B cell (primary cell): ENCODE data around the gene PARN. TPM values are rescaled to one million over a fixed set of nuclear protein-coding genes. Genes with fewer than 3 reads are reported as not detected.

Experiments used
- ATAC-seq: fragments of 200-7000 bp; cut with Tn5 transposase; one replicate; pipeline ENCODE4 v1.10.0; 2021; ENCODE audit warnings: low read depth, mild to moderate bottlenecking, moderate number of reproducible peaks, moderate library complexity
- CTCF ChIA-PET: fragments of 350-600 bp; sonication (Branson Sonifier 250); formaldehyde crosslinking; loops from one replicate; lab custom pipeline; 2021; ENCODE audit warnings: antibody characterized with exemption, inconsistent platforms; lab: Charles Lee
- POLR2A ChIA-PET: fragments of 350-600 bp; sonication (Branson Sonifier 250); formaldehyde crosslinking; loops from one replicate; lab custom pipeline; 2021; ENCODE audit warnings: antibody characterized with exemption; lab: Charles Lee
- DNase-seq: peaks from one replicate; pipeline ENCODE4 v3.0.0; 2013
- H2AFZ ChIP-seq: 2 replicates; pipeline ENCODE4 v1.6.1; 2012; ENCODE audit warnings: mild to moderate bottlenecking, low read depth, low read length; ENCODE audit not compliant: insufficient read depth, poor library complexity, severe bottlenecking
- H3K27ac ChIP-seq, 2 donors: 1 replicate in 1 of 2; 2 replicates in 1 of 2; pipeline ENCODE4 v1.5.1; 2012 to 2013; ENCODE audit warnings: low read length in 2 of 2, mild to moderate bottlenecking in 2 of 2, moderate library complexity in 1 of 2
- H3K27me3 ChIP-seq, 4 experiments: fragments of 200-600 bp in 1 of 4; sonication (generic) in 1 of 4; replicated peaks in 1 of 4; 1 replicate in 2 of 4; 2 replicates in 2 of 4; pipeline versions ENCODE4 v1.6.1 to v1.7.0; 2013 to 2016; ENCODE audit warnings: low read length in 3 of 4, mild to moderate bottlenecking in 2 of 4, mixed read lengths in 1 of 4, moderate library complexity in 1 of 4; ENCODE audit not compliant: insufficient read depth in 4 of 4, control insufficient read depth in 3 of 4; ENCODE audit errors: control extremely low read depth in 1 of 4
- H3K36me3 ChIP-seq, 2 experiments: replicated peaks in 1 of 2; 1 replicate in 1 of 2; 2 replicates in 1 of 2; pipeline versions ENCODE4 v1.6.1 to v1.7.1; 2013; ENCODE audit warnings: low read length in 1 of 2; ENCODE audit not compliant: insufficient read depth in 2 of 2, control insufficient read depth in 1 of 2; ENCODE audit errors: control extremely low read depth in 1 of 2, extremely low read depth in 1 of 2
- H3K4me1 ChIP-seq, 2 donors: fragments of 200-600 bp in 1 of 2; sonication (generic) in 1 of 2; 1 replicate in 1 of 2; 2 replicates in 1 of 2; pipeline versions ENCODE4 v1.5.1 to v1.6.1; 2013 to 2017; ENCODE audit warnings: low read length in 2 of 2; ENCODE audit not compliant: control insufficient read depth in 2 of 2, insufficient read depth in 2 of 2
- H3K4me2 ChIP-seq: replicated peaks from 2 replicates; pipeline ENCODE3; 2012; ENCODE audit warnings: mild to moderate bottlenecking, low read depth, low read length; ENCODE audit not compliant: poor library complexity, severe bottlenecking
- H3K4me3 ChIP-seq, 5 experiments: fragments of 200-600 bp in 1 of 5; sonication (generic) in 1 of 5; 1 replicate in 3 of 5; 2 replicates in 2 of 5; pipeline versions ENCODE4 v1.5.1 to v1.7.0; 2011 to 2016; ENCODE audit warnings: low read length in 4 of 5, mild to moderate bottlenecking in 4 of 5, low read depth in 2 of 5, control low read depth in 1 of 5, moderate library complexity in 1 of 5; ENCODE audit not compliant: insufficient read depth in 1 of 5; ENCODE audit errors: control extremely low read depth in 1 of 5, extremely low read depth in 1 of 5
- H3K79me2 ChIP-seq: fragments of 200-600 bp; sonication (generic); one replicate; pipeline ENCODE4 v1.6.0; 2016; ENCODE audit warnings: low read length; ENCODE audit not compliant: control insufficient read depth, insufficient read depth
- H3K9ac ChIP-seq: fragments of 200-600 bp; sonication (generic); 2 replicates; pipeline ENCODE4 v1.6.1; 2017; ENCODE audit warnings: mild to moderate bottlenecking, low read length, moderate library complexity
- H3K9me3 ChIP-seq, 3 donors: one replicate each; pipeline versions ENCODE4 v1.6.1 to v1.7.1; 2013; ENCODE audit warnings: low read length in 2 of 3; ENCODE audit not compliant: control insufficient read depth in 2 of 3, insufficient read depth in 1 of 3; ENCODE audit errors: control extremely low read depth in 1 of 3
- H4K20me1 ChIP-seq: 2 replicates; pipeline ENCODE4 v1.6.0; 2012; ENCODE audit warnings: mild to moderate bottlenecking, low read length; ENCODE audit not compliant: insufficient read depth, control insufficient read depth, poor library complexity, severe bottlenecking
- H3K27ac Mint-ChIP-seq: one replicate; pipeline ENCODE4 v1.8.0; 2021; ENCODE audit warnings: mixed read lengths
- H3K27me3 Mint-ChIP-seq: one replicate; pipeline ENCODE4 v1.8.0; 2021; ENCODE audit warnings: mixed read lengths
- H3K4me1 Mint-ChIP-seq: one replicate; pipeline ENCODE4 v1.8.0; 2021; ENCODE audit warnings: mixed read lengths
- H3K4me3 Mint-ChIP-seq: one replicate; pipeline ENCODE4 v1.8.0; 2021; ENCODE audit warnings: mixed read lengths
- H3K9me3 Mint-ChIP-seq: one replicate; pipeline ENCODE4 v1.8.0; 2022; ENCODE audit warnings: mixed read lengths; ENCODE audit not compliant: insufficient read depth
- EZH2 ChIP-seq: IDR thresholded peaks from 2 replicates; pipeline ENCODE4 v1.6.1; 2012; ENCODE audit warnings: borderline replicate concordance, low read depth, mild to moderate bottlenecking, moderate library complexity, low read length; ENCODE audit not compliant: insufficient read depth, poor library complexity, severe bottlenecking
- WGBS: methylation state at CpG from one replicate; pipeline ENCODE4 v1.1.5; 2013; ENCODE audit warnings: missing lambda C conversion rate; ENCODE audit not compliant: insufficient coverage; 5-methylcytosine and 5-hydroxymethylcytosine counted together
- intact Hi-C: fragments of 100-400 bp; cut with micrococcal nuclease; formaldehyde crosslinking; loops from one replicate; pipeline ENCODE4 v1.10.0; 2022
- polyA plus RNA-seq: library from polyadenylated mRNA; depleted of rRNA; stranded (reverse); fragments of >200 nt; gene quantifications from 2 replicates; pipeline ENCODE4 v1.2.3, GENCODE V29; 2012
- total RNA-seq, 2 donors: library from RNA; stranded (reverse); fragments of 120-200 nt in 1 of 2; gene quantifications; 1 replicate in 1 of 2; 2 replicates in 1 of 2; pipeline versions ENCODE4 v1.2.3 to v1.2.4, GENCODE V29; 2013 to 2022
- TF ChIP-seq, protein P1 (sequence below): fragments of 200-600 bp; IDR thresholded peaks from one replicate; pipeline ENCODE4 v1.8.0; 2022; ENCODE audit warnings: antibody characterized with exemption, mild to moderate bottlenecking

Gene PARN
- total and polyA plus RNA-seq, 2 donors (not counting 1 experiment from before 2014, with no cell fraction given): 25.3 to 62.2 TPM

DNA sequence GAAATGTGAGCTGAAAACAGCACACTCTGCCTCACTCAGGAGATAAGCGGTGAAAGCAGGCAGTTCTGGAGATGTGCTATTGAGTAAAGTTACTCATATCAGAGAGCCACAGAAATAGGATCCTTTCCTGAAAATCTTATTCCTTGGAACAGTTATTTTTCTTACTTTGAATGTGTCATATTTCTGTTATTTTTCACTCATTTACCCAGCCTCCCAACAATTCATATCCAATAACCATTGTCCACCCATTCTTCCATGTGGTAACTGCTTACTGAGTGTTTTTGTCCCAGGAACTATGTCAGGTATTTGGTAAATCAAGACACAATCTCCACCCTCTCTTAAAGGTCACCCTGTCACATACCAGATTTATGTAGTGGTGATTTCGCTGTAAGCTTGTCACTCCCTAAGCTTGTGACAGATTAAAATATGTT lies 144.9 kb downstream of the PARN start:
- Histone ChIP-seq H3K27me3 (no peaks in the 10 kb centered on the region), H3K79me2 (no peaks in the 10 kb centered on the region), H3K4me2 (no peak overlapping the region), H3K9me3 (no peaks in the 10 kb centered on the region), H3K9ac (no peak overlapping the region), H3K27ac (no peak overlapping the region), H3K4me3 (no peak overlapping the region), H3K36me3 (peaks cover 15 to 28% of the 10 kb centered on the region in 2 experiments), H2AFZ (no peak overlapping the region), H3K4me1 (no peaks in the 10 kb centered on the region), H4K20me1 (no peaks in the 10 kb centered on the region)
- no peak for DNase-seq
- intact Hi-C loops: no loop called here
- no CpG with 5 or more reads among the region's 2 CpGs for WGBS
- no peak for ATAC-seq
- Mint-ChIP-seq H3K9me3 (no peaks in the 10 kb centered on the region), H3K27me3 (no peaks in the 10 kb centered on the region), H3K4me1 (peaks cover 4% of the 10 kb centered on the region), H3K4me3 (no peak overlapping the region), H3K27ac (no peak overlapping the region)
- ChIA-PET CTCF (no interaction called here), POLR2A (no interaction called here)
- TF ChIP-seq, protein P1, sequence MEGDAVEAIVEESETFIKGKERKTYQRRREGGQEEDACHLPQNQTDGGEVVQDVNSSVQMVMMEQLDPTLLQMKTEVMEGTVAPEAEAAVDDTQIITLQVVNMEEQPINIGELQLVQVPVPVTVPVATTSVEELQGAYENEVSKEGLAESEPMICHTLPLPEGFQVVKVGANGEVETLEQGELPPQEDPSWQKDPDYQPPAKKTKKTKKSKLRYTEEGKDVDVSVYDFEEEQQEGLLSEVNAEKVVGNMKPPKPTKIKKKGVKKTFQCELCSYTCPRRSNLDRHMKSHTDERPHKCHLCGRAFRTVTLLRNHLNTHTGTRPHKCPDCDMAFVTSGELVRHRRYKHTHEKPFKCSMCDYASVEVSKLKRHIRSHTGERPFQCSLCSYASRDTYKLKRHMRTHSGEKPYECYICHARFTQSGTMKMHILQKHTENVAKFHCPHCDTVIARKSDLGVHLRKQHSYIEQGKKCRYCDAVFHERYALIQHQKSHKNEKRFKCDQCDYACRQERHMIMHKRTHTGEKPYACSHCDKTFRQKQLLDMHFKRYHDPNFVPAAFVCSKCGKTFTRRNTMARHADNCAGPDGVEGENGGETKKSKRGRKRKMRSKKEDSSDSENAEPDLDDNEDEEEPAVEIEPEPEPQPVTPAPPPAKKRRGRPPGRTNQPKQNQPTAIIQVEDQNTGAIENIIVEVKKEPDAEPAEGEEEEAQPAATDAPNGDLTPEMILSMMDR: no peak
- TF ChIP-seq EZH2: no peak

DNA sequence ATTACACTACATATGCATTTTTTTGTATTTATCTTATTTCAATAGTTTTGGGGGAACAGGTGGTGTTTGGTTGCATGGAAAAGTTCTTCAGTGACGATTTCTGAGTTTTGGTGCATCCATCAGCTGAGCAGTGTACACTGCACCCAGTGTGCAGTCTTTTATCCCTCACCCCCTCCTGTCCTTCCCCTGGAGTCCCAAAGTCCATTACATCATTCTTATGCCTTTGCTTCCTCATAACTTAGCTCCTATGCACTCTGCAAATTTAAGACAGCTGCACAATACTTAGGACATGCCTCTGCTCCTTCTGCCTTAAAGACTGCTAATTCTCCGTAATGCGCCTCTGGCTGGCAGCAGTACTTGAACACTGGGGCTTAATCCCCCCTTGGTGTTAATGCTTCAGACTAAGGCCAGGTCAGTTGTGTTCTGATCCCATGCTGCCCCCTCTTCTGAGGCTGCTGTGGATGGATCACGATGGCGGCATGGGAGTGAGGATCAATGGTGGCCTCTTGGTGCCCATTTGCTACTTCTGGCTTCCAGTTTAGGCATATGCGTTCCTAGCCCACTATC lies 146.2 kb downstream of the PARN start:
- 98% methylated on average over 5 of the region's 6 CpGs for WGBS
- H3K4me3 Mint-ChIP-seq: no peak overlapping the region
- no peaks in the 10 kb centered on the region for H4K20me1 ChIP-seq
- H3K36me3 ChIP-seq: peaks cover 15 to 38% of the 10 kb centered on the region in 2 experiments
- ChIA-PET CTCF (no interaction called here), POLR2A (no interaction called here)
- no peak for TF ChIP-seq EZH2
- H2AFZ ChIP-seq: no peak overlapping the region
- no peaks in the 10 kb centered on the region for H3K4me1 ChIP-seq
- peaks cover 0 to 4% (median 2%) of the 10 kb centered on the region in 3 donors for H3K9me3 ChIP-seq
- DNase-seq (no peak), ATAC-seq (no peak)
- intact Hi-C loops: no loop called here
- H3K9ac ChIP-seq: no peak overlapping the region
- H3K27me3 Mint-ChIP-seq: no peaks in the 10 kb centered on the region
- no peaks in the 10 kb centered on the region for H3K27me3 ChIP-seq
- H3K4me1 Mint-ChIP-seq: peaks cover 4% of the 10 kb centered on the region
- no peaks in the 10 kb centered on the region for H3K9me3 Mint-ChIP-seq
- no peak overlapping the region for H3K4me3 ChIP-seq
- no peak overlapping the region for H3K27ac Mint-ChIP-seq
- H3K4me2 ChIP-seq: no peak overlapping the region
- H3K79me2 ChIP-seq: no peaks in the 10 kb centered on the region
- H3K27ac ChIP-seq: no peak overlapping the region
